Stimulated activated CD8-positive, alpha-beta memory T cell treated with anti-CD3 and anti-CD28 coated beads, Interleukin-4, amount 100 ng/mL, for 1 hour (primary cell): ENCODE results near the gene IL1RAPL2.

Experiments used
- DNase-seq, 2 donors: peaks; one replicate each; pipeline ENCODE4 v3.0.0-alpha.2; 2020; ENCODE audit warnings: low read depth in 2 of 2, low spot score in 1 of 2

IL1RAPL2 gene

DNA sequence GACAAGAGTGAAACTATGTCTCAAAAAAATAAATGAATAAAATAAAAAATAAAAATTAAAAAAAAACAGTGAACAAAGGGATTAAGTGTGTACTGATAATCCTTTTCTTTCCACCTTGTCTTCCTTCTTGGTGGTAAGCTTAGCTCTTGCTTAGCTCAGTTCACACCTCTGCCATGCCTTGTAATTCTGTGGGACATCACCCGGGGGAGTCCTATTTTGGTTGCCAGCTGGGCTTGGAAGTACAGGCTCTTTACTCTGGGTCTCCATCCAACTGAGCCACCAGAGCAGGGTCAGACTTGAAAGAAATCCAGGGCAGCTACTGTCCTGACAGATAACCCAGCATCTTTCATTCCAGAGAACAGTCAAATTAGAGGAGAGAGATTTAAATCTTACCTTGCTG lies 858.7 kb downstream of the IL1RAPL2 start:
- DNase-seq: no peak

DNA sequence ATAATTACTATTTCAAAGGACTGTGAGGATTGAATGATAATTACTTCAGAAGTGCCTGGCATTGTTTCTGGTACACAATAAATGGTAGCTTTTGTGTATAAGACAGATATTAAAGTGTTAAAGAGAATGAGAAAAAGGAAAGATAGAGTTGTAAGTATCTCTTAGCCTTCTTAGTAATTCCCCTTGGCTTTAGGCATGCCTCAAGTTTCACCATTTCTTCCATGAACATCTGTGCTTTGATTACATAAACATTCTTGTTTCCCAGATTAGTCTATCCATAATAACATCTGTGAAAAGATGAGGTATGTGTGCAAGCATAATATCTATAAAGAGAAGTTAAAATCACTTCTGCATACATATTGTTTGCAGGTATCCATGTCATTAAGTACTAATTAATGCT lies 885.4 kb downstream of the IL1RAPL2 start:
- no peak for DNase-seq

DNA sequence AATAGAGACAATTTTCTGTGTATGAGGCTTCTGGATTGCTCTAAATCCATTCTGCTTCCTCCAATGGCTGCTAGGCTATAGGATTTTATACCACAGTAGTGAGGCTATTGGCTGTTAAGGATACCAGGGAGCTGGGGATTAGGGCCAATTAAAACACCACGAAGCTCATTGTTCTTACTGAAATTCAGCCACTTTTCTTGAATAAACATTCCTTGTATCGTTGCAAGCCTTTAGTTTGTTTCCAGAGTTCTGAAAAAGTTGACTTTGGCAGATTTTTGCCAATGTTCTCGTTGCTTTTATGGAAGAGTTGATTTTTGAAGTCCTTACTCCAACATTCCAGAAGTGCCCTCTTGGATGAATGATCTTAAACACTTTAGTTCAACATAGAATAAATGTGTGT lies 892.8 kb downstream of the IL1RAPL2 start:
- DNase-seq: no peak

DNA sequence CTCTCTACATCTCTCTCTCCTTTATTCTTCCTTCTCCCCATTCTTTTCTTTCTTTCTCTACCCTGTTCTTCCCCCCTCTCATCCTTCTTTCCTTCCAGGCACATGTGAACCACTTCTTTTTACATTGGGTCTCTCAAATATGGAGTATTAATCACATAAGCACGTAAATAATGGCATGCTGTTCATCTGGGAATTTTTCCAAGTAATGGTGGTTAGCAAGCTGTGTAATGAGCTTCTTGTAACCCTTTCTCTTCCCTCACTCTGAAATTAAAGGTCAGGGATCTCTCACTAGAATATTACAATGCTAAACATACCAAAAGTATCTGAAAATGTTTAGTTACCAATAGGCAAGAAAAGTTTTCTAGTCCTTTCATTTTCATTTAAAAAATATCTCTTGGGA lies 894.4 kb downstream of the IL1RAPL2 start:
- no peak for DNase-seq

DNA sequence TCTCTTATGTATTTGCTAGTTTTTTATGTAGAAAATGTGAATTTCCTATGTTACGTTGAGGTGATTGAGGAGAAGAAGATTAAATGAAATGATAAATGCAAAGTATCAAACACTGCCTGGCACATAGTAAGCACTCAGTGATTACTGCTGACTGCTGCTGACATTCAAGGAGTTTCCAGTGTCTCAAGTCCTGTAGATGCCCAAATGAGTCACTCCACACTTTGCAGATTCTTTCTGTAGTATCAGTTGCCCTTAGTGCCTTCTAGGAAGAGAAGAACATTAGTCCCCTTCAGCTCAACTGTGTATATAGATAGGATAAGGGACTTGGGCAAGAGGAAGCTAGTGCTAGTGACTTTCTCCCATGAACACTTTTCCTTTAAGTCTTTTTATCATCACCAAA lies 895.0 kb downstream of the IL1RAPL2 start:
- no peak for DNase-seq

DNA sequence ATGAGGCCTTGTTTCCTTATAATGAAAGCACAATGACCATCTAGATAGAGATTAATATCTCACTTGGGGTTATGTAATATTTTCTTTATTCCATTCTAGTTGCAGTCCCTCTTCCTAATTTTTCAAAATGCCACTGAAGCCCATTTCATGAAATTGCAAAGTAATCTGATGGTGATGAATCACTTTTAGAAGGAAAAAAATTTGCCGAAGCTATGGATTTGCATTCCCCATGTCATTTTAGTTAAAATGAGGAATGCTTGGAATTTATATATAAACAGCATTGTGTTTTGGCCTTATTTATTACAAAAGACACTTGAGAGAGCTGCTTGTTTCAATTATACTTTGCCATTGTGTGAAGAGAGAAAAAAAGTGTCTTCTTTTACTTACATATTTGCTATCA lies 896.2 kb downstream of the IL1RAPL2 start:
- DNase-seq: no peak

DNA sequence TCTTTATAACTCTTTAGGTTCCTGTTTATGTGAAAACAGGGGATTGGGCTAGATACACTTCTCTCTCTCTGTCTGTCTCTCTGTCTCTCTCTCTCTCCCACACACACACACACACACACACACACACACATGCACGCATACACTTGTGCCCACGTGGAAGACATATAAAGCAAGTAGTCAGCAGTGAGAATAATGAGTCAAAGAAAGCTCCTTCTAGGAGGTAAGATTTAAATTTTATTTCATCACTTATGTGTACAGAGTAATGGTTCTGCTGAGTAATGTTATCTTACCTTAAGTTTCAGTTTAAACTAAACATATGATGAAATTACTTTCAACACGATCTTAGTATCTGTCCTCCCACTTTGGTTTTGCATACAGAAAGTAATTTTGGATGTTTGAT lies 897.5 kb downstream of the IL1RAPL2 start:
- DNase-seq: no peak

DNA sequence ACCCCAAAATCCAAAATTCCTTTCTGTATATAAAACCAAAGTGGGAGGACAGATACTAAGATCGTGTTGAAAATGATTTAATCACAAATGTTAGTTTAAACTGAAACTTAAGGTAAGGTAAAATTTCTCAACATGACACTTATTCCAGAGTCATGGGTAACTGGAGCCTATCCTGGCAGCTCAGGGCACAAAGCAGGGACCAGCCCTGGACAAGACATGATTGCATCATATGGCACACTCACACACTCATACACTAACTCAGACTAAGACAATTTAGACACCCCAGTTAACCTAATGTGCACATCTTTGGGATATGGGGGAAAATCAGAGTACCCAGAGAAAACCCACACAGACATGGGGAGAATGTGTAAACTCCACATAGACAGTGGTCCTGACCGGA lies 898.6 kb downstream of the IL1RAPL2 start:
- DNase-seq: no peak

DNA sequence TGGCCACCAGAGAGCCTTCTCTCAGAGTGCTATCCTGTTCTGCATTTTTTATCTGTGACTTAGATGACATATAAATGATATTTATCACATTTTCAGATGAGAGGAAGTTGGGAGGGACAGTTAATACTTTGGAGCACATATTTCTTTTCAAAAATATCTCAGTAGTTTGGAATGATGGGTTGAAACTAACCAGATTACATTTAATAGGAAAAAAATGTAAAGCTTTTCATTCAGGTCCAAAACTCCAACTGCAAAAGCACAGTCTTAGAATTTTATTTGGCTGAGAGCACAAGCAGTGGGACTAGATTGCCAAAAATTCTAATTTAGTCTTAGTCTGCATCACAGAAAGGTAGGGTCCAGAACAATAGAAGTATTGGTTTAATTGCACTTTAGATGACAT lies 902.7 kb downstream of the IL1RAPL2 start:
- DNase-seq: no peak

DNA sequence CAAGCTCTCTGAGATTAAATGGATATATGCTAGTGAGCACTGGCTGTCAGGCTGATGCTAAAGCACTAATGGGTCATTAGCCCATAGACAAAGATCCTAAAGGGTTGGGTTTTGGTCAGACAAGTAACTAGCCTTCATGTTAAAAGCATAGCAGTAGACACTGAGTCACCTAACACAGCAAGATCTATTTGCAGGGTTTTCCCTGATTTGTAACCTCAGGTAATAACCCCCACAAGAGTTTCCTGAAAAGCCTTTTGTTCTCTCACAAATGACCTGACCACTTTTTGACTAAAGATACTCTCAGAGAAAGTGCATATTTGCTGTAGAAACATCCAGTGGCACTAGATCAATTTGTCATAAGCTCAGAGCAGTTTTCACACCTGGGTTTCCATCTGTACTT lies 905.6 kb downstream of the IL1RAPL2 start:
- DNase-seq: no peak

DNA sequence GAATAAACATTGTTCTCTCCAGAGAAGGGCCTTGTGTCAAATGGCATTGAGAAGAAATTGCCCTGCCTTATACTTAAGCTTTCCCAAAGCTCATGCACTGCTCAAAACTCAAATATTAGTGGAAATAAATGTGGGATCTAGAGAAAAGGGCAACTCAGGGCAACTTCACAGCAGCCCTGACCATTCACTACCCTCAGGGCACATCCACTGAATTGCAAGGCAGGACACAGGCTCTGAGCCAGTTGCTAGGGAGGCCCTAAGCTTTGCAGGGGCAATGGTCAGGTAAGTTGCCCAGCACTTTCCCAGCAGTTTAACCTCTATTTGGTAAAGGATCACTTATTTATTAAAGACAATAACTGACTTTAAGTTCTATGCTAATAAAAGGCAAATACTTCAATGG lies 909.8 kb downstream of the IL1RAPL2 start:
- no peak for DNase-seq

DNA sequence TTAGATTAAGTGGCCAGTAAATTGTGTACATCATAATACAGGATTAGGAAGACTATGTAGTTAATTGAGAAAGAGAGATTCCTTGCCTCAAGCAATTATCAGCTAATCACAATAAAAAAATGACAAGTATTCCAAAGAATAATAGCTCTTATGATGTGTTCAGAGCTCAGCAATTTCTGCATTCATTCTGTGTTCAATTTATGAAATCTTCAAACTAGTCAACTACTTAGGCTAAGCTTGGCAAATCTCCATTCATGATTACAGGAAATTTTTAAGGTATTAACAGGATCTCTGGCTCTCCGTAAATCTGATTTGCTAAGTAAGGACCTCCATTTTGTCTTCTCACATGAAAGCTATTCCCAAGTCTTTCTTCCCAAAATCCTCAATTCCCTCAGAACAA lies 911.4 kb downstream of the IL1RAPL2 start:
- no peak for DNase-seq

DNA sequence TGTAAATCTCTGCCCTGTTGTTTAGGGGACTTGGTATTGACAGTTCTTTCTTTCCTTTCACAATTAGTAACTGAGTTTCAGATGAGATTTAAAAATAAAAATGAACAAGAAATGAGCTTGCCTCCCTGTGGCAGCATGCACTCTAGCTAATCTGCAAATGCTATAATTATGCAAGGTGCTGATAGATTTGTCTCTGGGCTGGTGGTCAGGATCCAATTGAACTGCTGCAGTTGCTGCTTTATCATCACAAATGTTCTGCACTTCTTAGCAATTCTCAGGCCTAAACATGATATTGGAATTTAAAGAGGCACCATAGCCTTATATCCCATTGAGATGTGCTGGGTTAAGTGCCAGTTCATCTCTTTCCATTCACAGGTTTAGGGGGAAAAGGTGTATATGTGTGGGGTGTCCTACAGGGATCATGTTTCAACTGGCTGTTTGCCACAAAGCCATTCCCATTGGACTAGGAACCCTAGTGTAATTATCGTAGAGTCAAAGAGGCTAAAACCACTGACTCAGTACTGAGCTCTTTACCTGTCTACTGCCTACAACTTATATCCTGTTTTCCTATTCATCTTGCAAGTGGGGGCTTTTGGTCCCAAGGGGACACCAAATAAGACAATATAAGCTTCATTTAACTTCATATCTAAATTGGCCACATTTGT lies 914.8 kb downstream of the IL1RAPL2 start:
- DNase-seq: no peak

DNA sequence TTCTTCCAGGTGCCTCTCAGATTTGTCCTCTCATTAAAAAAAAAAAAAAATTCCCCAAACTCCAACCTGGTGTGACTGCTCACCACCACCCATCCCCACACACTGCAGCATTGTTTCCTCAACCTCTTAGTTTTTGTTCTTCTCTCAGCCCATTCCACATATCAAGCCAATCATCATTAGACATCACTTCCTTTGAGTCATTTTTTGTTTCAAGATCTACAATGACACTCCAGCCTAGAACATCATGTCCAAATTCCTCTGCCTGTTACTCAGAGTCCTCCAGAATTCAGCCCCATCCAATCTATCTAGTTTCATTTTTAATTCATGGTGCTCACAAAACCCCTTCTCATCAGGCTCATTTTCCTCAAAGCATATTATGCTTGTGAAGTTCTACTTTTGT lies 917.0 kb downstream of the IL1RAPL2 start:
- DNase-seq: no peak

DNA sequence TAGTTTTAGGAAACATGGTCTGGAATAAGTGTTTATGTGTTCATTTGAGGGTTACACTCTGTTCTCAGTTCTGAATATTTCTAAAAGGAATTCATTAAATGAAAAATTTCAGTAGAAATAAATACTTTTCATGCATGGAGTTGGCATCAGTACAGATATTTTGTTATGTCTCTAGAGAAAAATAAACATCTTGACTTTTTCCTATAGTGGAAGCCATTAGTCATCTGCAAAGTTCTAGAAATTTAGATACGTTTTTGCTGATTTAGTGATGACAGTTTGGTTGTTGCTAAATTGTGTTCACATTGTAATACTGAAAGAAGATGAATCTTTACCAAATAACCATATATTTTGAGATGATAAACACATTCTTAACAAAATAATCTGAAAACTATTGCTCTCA lies 922.7 kb downstream of the IL1RAPL2 start:
- DNase-seq: no peak

DNA sequence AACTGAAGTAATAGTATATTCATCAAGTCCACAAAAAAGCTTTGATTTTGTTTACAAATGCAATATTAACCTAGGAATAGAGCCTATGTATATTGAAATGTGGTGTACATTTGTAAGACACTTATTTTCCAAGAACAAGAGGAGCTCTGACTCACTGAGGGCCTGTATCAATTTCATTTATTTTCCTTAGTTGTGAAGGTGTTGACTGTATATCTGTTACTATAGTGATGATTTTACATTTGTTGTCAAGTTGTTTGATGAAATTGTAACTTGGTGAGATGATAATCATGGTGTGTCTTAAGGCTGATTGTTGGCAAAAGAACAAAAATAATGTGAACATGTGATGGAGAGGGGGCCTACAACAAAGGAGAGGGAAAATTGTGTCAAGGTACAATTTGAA lies 929.4 kb downstream of the IL1RAPL2 start:
- DNase-seq: no peak

DNA sequence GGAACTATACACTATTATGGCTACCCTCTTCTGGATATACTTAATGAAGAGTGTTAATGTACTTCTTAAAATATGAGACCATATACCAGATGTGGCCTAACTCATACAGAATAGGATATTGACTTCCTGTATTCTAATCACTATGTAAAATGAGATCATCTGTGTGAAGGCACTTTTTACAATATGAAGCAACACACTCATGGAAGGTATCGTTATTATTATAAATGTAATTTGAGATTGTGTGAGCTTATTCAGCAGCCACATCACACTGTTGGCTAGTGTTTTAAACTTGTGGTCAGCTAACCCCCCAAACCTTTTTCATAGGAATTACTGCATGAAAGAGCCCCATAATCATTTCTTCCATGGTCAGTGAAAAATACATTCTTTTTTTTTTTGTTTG lies 936.3 kb downstream of the IL1RAPL2 start:
- DNase-seq: no peak

DNA sequence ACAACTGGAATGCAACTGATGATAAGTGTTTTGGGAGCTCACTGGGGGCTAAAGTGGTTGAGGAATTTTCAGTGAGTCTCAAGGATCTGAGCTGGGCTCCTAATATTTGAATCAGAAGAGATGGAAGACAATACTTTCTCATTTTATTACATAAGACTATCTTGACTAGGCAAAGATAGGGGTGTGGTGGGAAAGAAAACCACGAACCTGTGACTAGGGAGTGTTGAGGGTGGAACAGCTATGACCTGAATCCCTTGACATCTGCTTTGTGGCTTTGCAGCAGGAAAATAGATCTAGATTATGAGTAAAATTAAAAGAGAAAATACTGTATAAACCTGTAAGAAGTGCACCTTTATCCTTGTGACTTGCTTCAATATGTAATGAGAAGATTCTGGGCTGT lies 949.6 kb downstream of the IL1RAPL2 start:
- DNase-seq: no peak

DNA sequence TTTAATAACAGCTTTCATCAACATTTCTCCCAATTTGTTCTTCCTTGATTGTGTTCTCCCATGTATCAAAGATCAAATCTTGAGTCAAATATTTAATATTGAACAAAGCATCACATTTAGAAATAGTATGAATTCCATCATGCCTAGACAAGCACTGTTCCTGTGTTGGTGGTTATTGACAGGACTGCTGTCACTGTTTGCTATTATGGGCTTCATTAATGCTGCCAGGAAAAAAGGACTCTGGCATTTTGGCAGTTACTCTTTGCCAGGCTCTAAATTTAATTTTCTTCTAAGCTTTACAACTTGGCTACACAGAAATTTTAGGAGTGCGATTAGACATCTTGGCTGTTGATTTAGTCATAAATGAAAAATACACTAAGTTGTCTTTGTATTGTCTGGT lies 960.4 kb downstream of the IL1RAPL2 start:
- no peak for DNase-seq

DNA sequence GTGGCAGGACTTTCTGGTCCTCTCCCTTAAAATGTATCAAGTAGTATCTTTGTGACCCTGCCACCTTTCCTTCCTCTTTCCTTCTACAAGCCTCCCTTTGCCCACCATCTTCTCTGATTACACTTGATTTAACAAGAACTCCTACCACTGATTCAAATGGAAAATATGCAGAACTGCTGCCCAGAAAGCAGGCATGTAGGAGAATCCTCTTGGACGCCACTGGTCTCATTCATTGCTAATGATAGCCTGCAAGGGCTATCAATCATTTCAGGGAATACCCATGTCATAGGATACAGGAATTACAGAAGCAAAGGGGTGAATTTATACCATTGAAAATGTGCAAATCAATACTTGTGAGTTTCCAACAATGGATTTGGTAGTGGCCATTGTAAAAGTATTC lies 961.8 kb downstream of the IL1RAPL2 start:
- DNase-seq: no peak

DNA sequence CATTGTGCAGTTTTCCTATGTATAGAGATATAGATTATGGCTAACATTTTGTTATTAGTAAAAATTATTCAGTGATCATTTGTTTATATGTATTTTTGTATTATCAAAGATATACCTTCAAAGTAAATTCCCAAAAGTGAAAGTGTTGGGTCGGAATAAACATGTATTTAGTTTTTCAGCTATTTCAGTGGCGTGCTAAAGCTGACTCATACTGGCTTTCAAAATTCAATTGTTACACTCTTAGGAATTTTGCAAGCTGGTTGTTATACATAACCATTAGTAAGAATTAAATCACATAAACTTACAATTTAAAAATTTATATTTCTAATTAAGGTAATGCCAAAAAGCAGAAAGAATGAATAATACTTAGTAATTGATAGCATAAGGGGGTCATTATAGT lies 968.0 kb downstream of the IL1RAPL2 start:
- no peak for DNase-seq

DNA sequence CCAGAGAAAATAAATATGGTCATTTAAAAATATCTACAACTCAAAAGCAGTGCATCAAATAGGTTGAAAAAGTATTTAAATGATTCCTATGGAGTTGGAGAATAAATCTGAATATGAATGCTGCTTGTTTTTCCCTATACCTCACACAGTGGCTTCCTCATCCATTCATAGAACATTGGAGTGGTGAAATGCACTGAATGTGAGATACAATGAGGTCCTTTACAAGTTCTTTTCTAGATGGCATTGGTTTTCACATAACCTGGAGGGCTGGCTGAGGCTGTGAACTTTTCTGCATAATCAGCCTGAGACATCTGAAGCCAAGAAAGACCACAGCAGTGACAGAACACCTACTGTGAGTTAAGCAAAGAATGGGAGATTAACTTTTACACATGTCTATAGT lies 977.3 kb downstream of the IL1RAPL2 start:
- no peak for DNase-seq

DNA sequence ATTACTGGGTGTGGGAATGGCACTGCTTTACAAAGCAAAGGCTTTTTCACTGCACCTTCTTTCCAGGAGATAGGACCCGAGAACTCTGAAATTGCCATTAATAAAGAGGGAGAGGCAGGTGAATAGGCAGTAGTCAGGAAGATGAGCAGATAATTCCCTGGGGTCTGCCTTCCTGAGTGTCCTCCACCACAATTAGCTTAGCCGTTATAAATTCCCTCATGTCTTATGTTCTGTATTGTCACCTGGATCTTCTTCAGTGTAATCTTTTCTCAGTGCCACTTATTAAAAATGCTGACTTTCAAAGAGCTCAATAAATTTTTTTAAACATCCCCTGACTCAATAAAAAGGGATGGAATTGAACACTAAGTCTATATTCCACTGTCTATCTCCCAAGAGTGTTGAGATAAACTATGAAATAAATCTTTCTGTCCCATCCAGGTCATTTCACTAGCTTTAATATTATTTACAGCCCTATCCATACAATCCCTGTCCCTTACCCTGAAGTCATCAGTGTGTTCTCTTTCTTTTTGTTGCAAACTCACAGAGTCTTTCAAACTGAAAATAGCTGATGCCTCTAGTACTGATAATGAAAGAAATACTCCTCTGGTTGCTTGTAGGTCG lies 984.2 kb downstream of the IL1RAPL2 start:
- no peak for DNase-seq
